OCI-LY7 (cell line): Measurements from ENCODE around the gene ISY1. TPM values are rescaled to one million over a fixed set of nuclear protein-coding genes. Genes with fewer than 3 reads are reported as not detected.
A peak's percentile ranks its signal among the peaks of the same experiment; 100 is the strongest.

Experiments used
- BruUV-seq: library from RNA; stranded (reverse); fragments of 400-500 nt; replicated peaks from 2 replicates; lab custom pipeline; 2021; lab: Mats Ljungman, UMichigan
- CTCF ChIA-PET: fragments of 300-600 bp; sonication (Branson Sonifier 250); formaldehyde crosslinking; loops from one replicate; lab custom pipeline; 2022; ENCODE audit warnings: antibody characterized with exemption; ENCODE audit not compliant: unreplicated experiment; lab: Charles Lee
- POLR2A ChIA-PET: fragments of 300-600 bp; sonication (Branson Sonifier 250); formaldehyde crosslinking; loops from one replicate; lab custom pipeline; 2022; ENCODE audit warnings: antibody characterized with exemption; lab: Charles Lee
- DNase-seq: peaks from one replicate; pipeline ENCODE4 v3.0.0-alpha.2; 2015; ENCODE audit warnings: low spot score
- H2AFZ ChIP-seq: fragments of 200-600 bp; sonication (generic), shearing (Covaris generic); 2 replicates; pipeline ENCODE4 v1.6.1; 2014; ENCODE audit warnings: mild to moderate bottlenecking, antibody characterized with exemption, low read length, moderate library complexity
- H3K27ac ChIP-seq: fragments of 200-600 bp; sonication (generic); 2 replicates; pipeline ENCODE4 v1.5.1; 2014; ENCODE audit warnings: mixed run types, low read depth, mild to moderate bottlenecking, moderate library complexity, low read length, inconsistent platforms; ENCODE audit not compliant: poor library complexity, severe bottlenecking
- H3K36me3 ChIP-seq: fragments of 200-600 bp; sonication (generic); 2 replicates; pipeline ENCODE4 v1.6.1; 2014; ENCODE audit warnings: mild to moderate bottlenecking, antibody characterized with exemption, low read length, moderate library complexity, mixed read lengths; ENCODE audit not compliant: insufficient read depth
- H3K4me1 ChIP-seq: fragments of 200-600 bp; sonication (generic); 2 replicates; pipeline ENCODE4 v1.5.1; 2014; ENCODE audit warnings: mild to moderate bottlenecking, low read length; ENCODE audit not compliant: insufficient read depth, poor library complexity, severe bottlenecking
- H3K4me2 ChIP-seq: fragments of 200-600 bp; sonication (generic); 2 replicates; pipeline ENCODE4 v1.6.1; 2014; ENCODE audit warnings: mild to moderate bottlenecking, low read length
- H3K4me3 ChIP-seq: fragments of 200-600 bp; sonication (generic); 2 replicates; pipeline ENCODE4 v1.5.1; 2014; ENCODE audit warnings: mild to moderate bottlenecking, low read depth, low read length; ENCODE audit not compliant: poor library complexity, severe bottlenecking
- H3K79me2 ChIP-seq: fragments of 200-600 bp; sonication (generic); 2 replicates; pipeline ENCODE4 v1.6.1; 2016; ENCODE audit warnings: low read depth, mild to moderate bottlenecking, low read length, moderate library complexity, mixed read lengths; ENCODE audit not compliant: insufficient read depth
- H3K9me2 ChIP-seq: fragments of 200-600 bp; sonication (generic); 2 replicates; pipeline ENCODE4 v1.6.1; 2016; ENCODE audit warnings: mild to moderate bottlenecking, low read length, mixed read lengths; ENCODE audit not compliant: insufficient read depth
- H3K9me3 ChIP-seq: fragments of 200-600 bp; sonication (generic); 2 replicates; pipeline ENCODE4 v1.6.1; 2014; ENCODE audit warnings: mild to moderate bottlenecking, mixed run types, low read length, mixed read lengths
- H4K20me1 ChIP-seq: fragments of 200-600 bp; sonication (generic); 2 replicates; pipeline ENCODE4 v1.6.1; 2014; ENCODE audit warnings: mild to moderate bottlenecking, antibody characterized with exemption, low read length, moderate library complexity, mixed read lengths; ENCODE audit not compliant: insufficient read depth
- CTCF ChIP-seq: fragments of 200-600 bp; sonication (generic); conservative IDR thresholded peaks from 2 replicates; pipeline ENCODE4 v1.5.1; 2014; ENCODE audit warnings: mild to moderate bottlenecking, antibody characterized with exemption, low read length, moderate library complexity, mixed read lengths
- EZH2phosphoT487 ChIP-seq: fragments of 200-600 bp; sonication (generic); IDR thresholded peaks from 2 replicates; pipeline ENCODE4 v1.6.1; 2018; ENCODE audit warnings: low read depth, borderline replicate concordance, mild to moderate bottlenecking, mixed run types, antibody characterized with exemption, low read length, moderate library complexity, mixed read lengths
- intact Hi-C: fragments of 100-400 bp; cut with micrococcal nuclease; formaldehyde crosslinking; loops from one replicate; pipeline ENCODE4 v1.10.0; 2022; ENCODE audit not compliant: unreplicated experiment
- total RNA-seq, 2 experiments: library from RNA; depleted of rRNA in 1 of 2; stranded (reverse); fragments of >200 nt in 1 of 2; shearing (Covaris generic) in 1 of 2; gene quantifications; 2 replicates each; pipeline ENCODE4 v1.2.3, GENCODE V29; 2014 to 2022

ISY1 gene
- total RNA-seq, 2 experiments from 2014 or later = 34.5 to 62.1 TPM

- no peak for DNase-seq
- POLR2A ChIA-PET = no interaction called here
- no peaks in the 10 kb centered on the region for H3K79me2 ChIP-seq
- no peaks in the 10 kb centered on the region for H3K9me2 ChIP-seq
- peaks cover 22% of the 10 kb centered on the region for H3K36me3 ChIP-seq
- CTCF ChIA-PET = no interaction called here
- H3K4me1 ChIP-seq = peaks cover 3% of the 10 kb centered on the region
- TF ChIP-seq CTCF = no peak
- no peak for TF ChIP-seq EZH2phosphoT487
- H3K9me3 ChIP-seq = no peaks in the 10 kb centered on the region
- H3K27ac ChIP-seq = no peak overlapping the region
- H3K4me2 ChIP-seq = no peak overlapping the region
- no peak overlapping the region for H3K4me3 ChIP-seq
- BruUV-seq = no TSS peak
- no peak overlapping the region for H2AFZ ChIP-seq
- intact Hi-C loops = no loop called here
- H4K20me1 ChIP-seq = 0 out of 2 replicates have a peak, but pooled peaks cover 7% of the 10 kb centered on the region
Observed at GRCh38 chr3:129107793-129108192, 53.1 kb downstream of the ISY1 start.

GRCh38 chr3:129106866-129107565 lies 53.8 kb downstream of the ISY1 start:
- CTCF ChIA-PET = no interaction called here
- H3K4me3 ChIP-seq = no peak overlapping the region
- intact Hi-C loops = loop anchor here (1.0 kb wide), 1 partner anchor 54 kb away; no protein-coding TSS in a partner anchor
- H4K20me1 ChIP-seq = 0 out of 2 replicates have a peak, but pooled peaks cover 7% of the 10 kb centered on the region
- TF ChIP-seq CTCF (no peak), EZH2phosphoT487 (no peak)
- POLR2A ChIA-PET = no interaction called here
- H3K9me3 ChIP-seq = no peaks in the 10 kb centered on the region
- no TSS peak for BruUV-seq
- no peak overlapping the region for H2AFZ ChIP-seq
- H3K4me1 ChIP-seq = no peaks in the 10 kb centered on the region
- no peaks in the 10 kb centered on the region for H3K79me2 ChIP-seq
- no peaks in the 10 kb centered on the region for H3K9me2 ChIP-seq
- peaks cover 16% of the 10 kb centered on the region for H3K36me3 ChIP-seq
- DNase-seq = no peak
- no peak overlapping the region for H3K4me2 ChIP-seq
- no peak overlapping the region for H3K27ac ChIP-seq

GRCh38 chr3:129106320-129106719 lies 54.5 kb downstream of the ISY1 start:
- no peak overlapping the region for H3K4me2 ChIP-seq
- intact Hi-C loops = loop anchor here (1.0 kb wide), 1 partner anchor 53 kb away; no protein-coding TSS in a partner anchor
- POLR2A ChIA-PET = no interaction called here
- H2AFZ ChIP-seq = no peak overlapping the region
- no peaks in the 10 kb centered on the region for H3K79me2 ChIP-seq
- no peak for DNase-seq
- no peak overlapping the region for H3K4me3 ChIP-seq
- CTCF ChIA-PET = no interaction called here
- H3K36me3 ChIP-seq = peaks cover 16% of the 10 kb centered on the region
- no peaks in the 10 kb centered on the region for H3K4me1 ChIP-seq
- TF ChIP-seq CTCF = peak; percentile 31; the same call in 1 of the 2 replicates
- TF ChIP-seq EZH2phosphoT487 = no peak
- no peak overlapping the region for H3K27ac ChIP-seq
- no peaks in the 10 kb centered on the region for H3K9me3 ChIP-seq
- 0 out of 2 replicates have a peak, but pooled peaks cover 7% of the 10 kb centered on the region for H4K20me1 ChIP-seq
- H3K9me2 ChIP-seq = no peaks in the 10 kb centered on the region
- no TSS peak for BruUV-seq
